Measurements from ENCODE around the gene GPATCH11. TPM values are rescaled to one million over a fixed set of nuclear protein-coding genes. Genes with fewer than 3 reads are reported as not detected.

GPATCH11 gene
- total and polyA plus RNA-seq, 7 donors = 3.7 to 11.8 (median 4.9) TPM

DNA sequence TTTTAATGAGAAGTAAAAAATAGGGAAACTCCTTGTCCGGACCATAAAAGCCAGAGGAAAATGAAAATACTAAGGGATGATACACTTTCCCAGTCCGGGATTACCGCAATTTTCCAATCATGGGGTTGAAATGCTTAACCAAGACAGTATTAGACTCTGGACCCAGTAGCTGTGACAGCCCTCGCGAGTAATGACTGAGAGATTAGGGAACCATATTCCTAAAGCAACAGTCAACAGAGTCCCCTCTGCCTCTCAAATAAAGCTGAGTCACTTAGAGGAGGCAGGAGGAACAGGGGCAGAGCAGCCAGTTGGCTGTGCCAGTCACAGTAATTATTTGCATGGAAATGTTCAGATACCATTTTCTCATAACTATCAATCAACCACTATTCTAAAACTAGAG, 34.8 kb downstream of the GPATCH11 start:
- Histone ChIP-seq H3K27ac (no peak overlapping the region), H3K9me3 (no peaks in the 10 kb centered on the region), H3K4me3 (no peak overlapping the region), H3K36me3 (peaks cover 0 to 81% (median 23%) of the 10 kb centered on the region in 4 donors), H3K4me1 (no peaks in the 10 kb centered on the region), H3K27me3 (no peaks in the 10 kb centered on the region)
- intact Hi-C loops (cut with DNase I) = no loop called here
- WGBS, 2 donors = 92 to 96% methylated on average over 5 of the region's 5 CpGs
- no peak for TF ChIP-seq EP300 (IDR thresholded peaks at IDR 0.05)
- TF ChIP-seq POLR2AphosphoS5 (IDR thresholded peaks at IDR 0.05) = no peak
- no peak for TF ChIP-seq POLR2A (IDR thresholded peaks at IDR 0.05)
- TF ChIP-seq, protein P1, sequence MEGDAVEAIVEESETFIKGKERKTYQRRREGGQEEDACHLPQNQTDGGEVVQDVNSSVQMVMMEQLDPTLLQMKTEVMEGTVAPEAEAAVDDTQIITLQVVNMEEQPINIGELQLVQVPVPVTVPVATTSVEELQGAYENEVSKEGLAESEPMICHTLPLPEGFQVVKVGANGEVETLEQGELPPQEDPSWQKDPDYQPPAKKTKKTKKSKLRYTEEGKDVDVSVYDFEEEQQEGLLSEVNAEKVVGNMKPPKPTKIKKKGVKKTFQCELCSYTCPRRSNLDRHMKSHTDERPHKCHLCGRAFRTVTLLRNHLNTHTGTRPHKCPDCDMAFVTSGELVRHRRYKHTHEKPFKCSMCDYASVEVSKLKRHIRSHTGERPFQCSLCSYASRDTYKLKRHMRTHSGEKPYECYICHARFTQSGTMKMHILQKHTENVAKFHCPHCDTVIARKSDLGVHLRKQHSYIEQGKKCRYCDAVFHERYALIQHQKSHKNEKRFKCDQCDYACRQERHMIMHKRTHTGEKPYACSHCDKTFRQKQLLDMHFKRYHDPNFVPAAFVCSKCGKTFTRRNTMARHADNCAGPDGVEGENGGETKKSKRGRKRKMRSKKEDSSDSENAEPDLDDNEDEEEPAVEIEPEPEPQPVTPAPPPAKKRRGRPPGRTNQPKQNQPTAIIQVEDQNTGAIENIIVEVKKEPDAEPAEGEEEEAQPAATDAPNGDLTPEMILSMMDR (IDR thresholded peaks at IDR 0.05) = no peak
- DNase-seq = no peak

DNA sequence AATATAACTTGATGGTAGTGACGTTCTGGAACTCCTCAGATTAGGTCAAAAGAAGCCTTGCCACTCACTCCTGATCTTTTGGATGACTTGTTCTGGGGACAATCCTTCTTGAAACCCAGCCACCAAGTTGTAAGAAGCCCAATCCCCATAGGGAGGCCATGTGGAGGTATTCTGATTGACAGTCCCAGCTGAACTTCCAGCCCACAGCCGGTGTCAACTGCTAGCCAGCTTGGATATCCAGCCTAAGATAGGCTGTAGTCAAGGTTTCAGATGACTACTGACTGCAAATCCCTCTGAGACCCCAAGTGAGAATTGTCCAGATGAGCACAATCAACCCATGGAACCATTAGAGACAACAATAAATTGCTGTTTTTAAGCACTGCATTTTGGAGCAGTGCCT, 41.1 kb downstream of the GPATCH11 start:
- Histone ChIP-seq H3K4me1 (no peaks in the 10 kb centered on the region), H3K9me3 (no peaks in the 10 kb centered on the region), H3K27me3 (no peaks in the 10 kb centered on the region), H3K27ac (no peak overlapping the region), H3K4me3 (no peak overlapping the region), H3K36me3 (peaks cover 8 to 76% (median 21%) of the 10 kb centered on the region in 4 donors)
- TF ChIP-seq, protein P1 (IDR thresholded peaks at IDR 0.05) = no peak
- TF ChIP-seq POLR2A (IDR thresholded peaks at IDR 0.05) (no peak), EP300 (IDR thresholded peaks at IDR 0.05) (no peak), POLR2AphosphoS5 (IDR thresholded peaks at IDR 0.05) (no peak)
- DNase-seq = no peak
- intact Hi-C loops (cut with DNase I) = no loop called here
- 98% methylated on average over 2 of the region's 2 CpGs for WGBS, 2 donors

DNA sequence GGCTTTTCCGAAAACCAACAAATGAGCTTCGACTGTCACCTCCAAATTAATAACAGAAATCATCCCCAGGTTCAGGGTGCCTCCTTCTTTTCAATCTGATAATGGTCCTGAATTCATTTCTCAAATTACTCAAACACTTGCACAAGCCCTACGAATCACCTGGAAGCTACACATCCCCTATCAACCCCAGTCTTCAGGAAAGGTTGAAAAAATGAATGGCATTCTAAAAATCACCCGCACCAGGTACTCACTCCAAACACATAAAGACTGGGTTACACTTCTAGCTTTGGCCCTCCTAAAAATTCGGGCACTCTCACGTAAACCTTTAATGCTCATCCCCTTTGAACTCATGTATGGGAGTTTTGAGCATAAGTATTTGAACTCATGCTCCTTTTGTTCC, 48.6 kb downstream of the GPATCH11 start:
- no peaks in the 10 kb centered on the region for H3K4me1 ChIP-seq
- no peak for TF ChIP-seq POLR2A (IDR thresholded peaks at IDR 0.05)
- no peak for TF ChIP-seq POLR2AphosphoS5 (IDR thresholded peaks at IDR 0.05)
- H3K4me3 ChIP-seq = no peak overlapping the region
- no peak overlapping the region for H3K27ac ChIP-seq
- WGBS, 2 donors = 95 to 96% methylated on average over 6 of the region's 6 CpGs
- no peak for DNase-seq
- no peaks in the 10 kb centered on the region for H3K27me3 ChIP-seq
- intact Hi-C loops (cut with DNase I) = no loop called here
- peaks cover 9 to 92% (median 50%) of the 10 kb centered on the region in 4 donors for H3K36me3 ChIP-seq
- H3K9me3 ChIP-seq = no peaks in the 10 kb centered on the region

DNA sequence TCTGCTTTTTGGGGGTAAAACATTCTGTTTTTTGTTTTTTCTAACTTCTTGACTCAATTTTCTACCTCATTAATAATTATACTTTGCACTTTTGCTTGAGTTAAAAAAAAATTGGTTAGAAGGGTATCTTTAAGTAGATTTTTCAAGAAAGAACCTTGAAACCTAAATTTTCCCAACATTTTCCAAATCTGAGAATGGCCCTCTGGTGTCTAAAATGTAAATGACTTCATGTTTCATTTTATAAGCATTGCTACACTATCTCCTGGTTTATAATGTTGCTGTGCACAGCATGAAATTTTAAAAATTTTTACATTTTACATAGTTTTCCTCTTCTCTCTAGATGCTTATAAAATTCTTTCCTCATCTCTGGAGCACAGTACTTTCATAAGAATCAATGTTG, 58.2 kb downstream of the GPATCH11 start:
- Histone ChIP-seq H3K27me3 (no peaks in the 10 kb centered on the region), H3K27ac (no peak overlapping the region), H3K4me3 (no peak overlapping the region), H3K36me3 (peaks cover 21 to 100% (median 31%) of the 10 kb centered on the region in 4 donors), H3K4me1 (no peaks in the 10 kb centered on the region), H3K9me3 (no peaks in the 10 kb centered on the region)
- TF ChIP-seq EP300 (IDR thresholded peaks at IDR 0.05) (no peak), POLR2A (IDR thresholded peaks at IDR 0.05) (no peak)
- no peak for DNase-seq
- intact Hi-C loops (cut with DNase I) = no loop called here

DNA sequence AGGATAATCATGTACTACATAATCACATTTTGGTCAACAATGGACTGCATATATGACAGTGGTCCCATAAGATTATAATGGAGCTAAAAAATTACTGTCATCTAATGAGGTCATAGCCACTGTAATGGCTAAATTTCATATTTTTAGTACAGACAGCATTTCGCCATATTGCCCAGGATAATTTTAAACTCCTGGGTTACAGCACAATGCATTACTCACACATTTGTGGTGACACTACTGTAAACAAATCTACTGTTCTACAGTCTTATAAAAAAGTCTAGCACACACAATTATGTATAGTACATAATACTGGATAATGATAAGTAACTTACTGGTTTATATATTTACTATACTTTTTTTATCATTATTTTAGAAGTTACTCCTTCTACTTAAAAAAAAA, 59.7 kb downstream of the GPATCH11 start:
- peaks cover 17 to 100% (median 23%) of the 10 kb centered on the region in 4 donors for H3K36me3 ChIP-seq
- no peak overlapping the region for H3K27ac ChIP-seq
- intact Hi-C loops (cut with DNase I) = no loop called here
- no peak for DNase-seq
- no peaks in the 10 kb centered on the region for H3K9me3 ChIP-seq
- H3K27me3 ChIP-seq = no peaks in the 10 kb centered on the region
- no peaks in the 10 kb centered on the region for H3K4me1 ChIP-seq
- WGBS, 2 donors = 89 to 95% methylated on average over 1 of the region's 1 CpG
- no peak overlapping the region for H3K4me3 ChIP-seq
- TF ChIP-seq POLR2AphosphoS5 (IDR thresholded peaks at IDR 0.05) (no peak), POLR2A (IDR thresholded peaks at IDR 0.05) (no peak), EP300 (IDR thresholded peaks at IDR 0.05) (no peak)
- TF ChIP-seq, protein P1 (IDR thresholded peaks at IDR 0.05) = no peak

- intact Hi-C loops (cut with DNase I) = no loop called here
- Histone ChIP-seq H3K9me3 (no peaks in the 10 kb centered on the region), H3K27me3 (no peaks in the 10 kb centered on the region), H3K27ac (no peak overlapping the region), H3K4me3 (no peak overlapping the region), H3K4me1 (peaks cover 0 to 9% (median 0%) of the 10 kb centered on the region in 4 donors), H3K36me3 (peaks cover 14 to 80% (median 18%) of the 10 kb centered on the region in 4 donors)
- 44 to 81% methylated on average over 2 of the region's 2 CpGs for WGBS, 2 donors
- no peak for DNase-seq
- TF ChIP-seq POLR2AphosphoS5 (IDR thresholded peaks at IDR 0.05) = no peak
- TF ChIP-seq, protein P1 (IDR thresholded peaks at IDR 0.05) = no peak
- TF ChIP-seq EP300 (IDR thresholded peaks at IDR 0.05) = no peak
Observed at GRCh38 chr2:37146062-37146461, 61.7 kb downstream of the GPATCH11 start.

Measured in sigmoid colon (tissue), 7 donors.